Measurements from ENCODE around the gene GDF15. TPM values are rescaled to one million over a fixed set of nuclear protein-coding genes. Genes with fewer than 3 reads are reported as not detected.
"Not testable (repeated sequence)": the region's sequence is repeated elsewhere in the genome, so short reads cannot be mapped to it uniquely, and the experiment has no call there.

Gene GDF15
- total RNA-seq, 4 donors from 2014 or later: 0.41 to 13.1 (median 1.6) TPM

- no peak for TF ChIP-seq CTCF (IDR thresholded peaks at IDR 0.05)
- no peak for TF ChIP-seq POLR2A (IDR thresholded peaks at IDR 0.05)
- Histone ChIP-seq H3K27me3 (no peaks in the 10 kb centered on the region), H3K4me3 (no peak overlapping the region), H3K36me3 (no peaks in the 10 kb centered on the region), H3K27ac (peak overlapping the region; percentile 81 to 90), H3K4me1 (peaks cover 0 to 4% of the 10 kb centered on the region in 2 donors), H3K9me3 (no peaks in the 10 kb centered on the region)
- DNase-seq: no peak
- intact Hi-C loops (cut with DNase I; ENCODE audit: low total_unique reads): no loop called here
These were observed 22.2 kb upstream of the GDF15 start for GRCh38 chr19:18363787-18364186.

- H3K9me3 ChIP-seq; H3K4me3 ChIP-seq; intact Hi-C loops (cut with DNase I; ENCODE audit: low total_unique reads); H3K4me1 ChIP-seq; H3K27me3 ChIP-seq; H3K36me3 ChIP-seq; DNase-seq: not testable (repeated sequence)
- H3K27ac ChIP-seq: peak overlapping the region; percentile 81 to 90
These were observed 21.6 kb upstream of the GDF15 start for GRCh38 chr19:18364277-18364825.

GRCh38 chr19:18364826-18365528 lies 21.0 kb upstream of the GDF15 start:
- Histone ChIP-seq H3K36me3 (no peaks in the 10 kb centered on the region), H3K9me3 (no peaks in the 10 kb centered on the region), H3K27me3 (no peaks in the 10 kb centered on the region), H3K4me1 (peaks cover 0 to 4% of the 10 kb centered on the region in 2 donors), H3K27ac (peak overlapping the region; percentile 81 to 90), H3K4me3 (no peak overlapping the region)
- intact Hi-C loops (cut with DNase I; ENCODE audit: low total_unique reads): no loop called here
- TF ChIP-seq CTCF (IDR thresholded peaks at IDR 0.05) (no peak), POLR2A (IDR thresholded peaks at IDR 0.05) (no peak)
- DNase-seq: peak; percentile 66 to 92

- Histone ChIP-seq H3K4me1 (peaks cover 0 to 4% of the 10 kb centered on the region in 2 donors), H3K27ac (peak overlapping the region; percentile 81 to 90), H3K36me3 (no peaks in the 10 kb centered on the region), H3K9me3 (no peaks in the 10 kb centered on the region), H3K4me3 (no peak overlapping the region), H3K27me3 (no peaks in the 10 kb centered on the region)
- intact Hi-C loops (cut with DNase I; ENCODE audit: low total_unique reads): no loop called here
- TF ChIP-seq CTCF (IDR thresholded peaks at IDR 0.05) (no peak), POLR2A (IDR thresholded peaks at IDR 0.05) (no peak)
- DNase-seq: no peak
These were observed 19.9 kb upstream of the GDF15 start for GRCh38 chr19:18366021-18366435.

- Histone ChIP-seq H3K27me3 (no peaks in the 10 kb centered on the region), H3K4me1 (peaks cover 0 to 4% of the 10 kb centered on the region in 2 donors), H3K27ac (no peak overlapping the region), H3K4me3 (no peak overlapping the region), H3K9me3 (no peaks in the 10 kb centered on the region), H3K36me3 (no peaks in the 10 kb centered on the region)
- intact Hi-C loops (cut with DNase I; ENCODE audit: low total_unique reads): no loop called here
- DNase-seq: no peak
- no peak for TF ChIP-seq CTCF (IDR thresholded peaks at IDR 0.05)
- TF ChIP-seq POLR2A (IDR thresholded peaks at IDR 0.05): no peak
These were observed 17.3 kb upstream of the GDF15 start for GRCh38 chr19:18368504-18369222.

All from uterus (tissue), 4 donors.